HG03521 (cell line): ENCODE data around the gene SEPTIN3.

ENCODE experiments used
- ATAC-seq: cut with Tn5 transposase; IDR thresholded peaks from one replicate; pipeline ENCODE4 v1.9.1; 2021; ENCODE audit warnings: mild to moderate bottlenecking, moderate library complexity; ENCODE audit not compliant: unreplicated experiment

SEPTIN3 gene

GRCh38 chr22:41969110-41969646 lies at the start of gene SEPTIN3:
SEPTIN3 (plus strand) TSS chr22:41969443; CDS start chr22:41971493, 2,050 bp downstream.
- no peak for ATAC-seq

- peak; percentile 14 for ATAC-seq
These were observed 48.8 kb upstream of the SEPTIN3 start for GRCh38 chr22:41920271-41920976.

- no peak for ATAC-seq
These were observed 46.9 kb upstream of the SEPTIN3 start for GRCh38 chr22:41922328-41922727.

GRCh38 chr22:41922940-41923594 lies 46.2 kb upstream of the SEPTIN3 start:
- no peak for ATAC-seq

GRCh38 chr22:41923595-41924276 lies 45.5 kb upstream of the SEPTIN3 start:
- no peak for ATAC-seq

- no peak for ATAC-seq
These were observed 43.3 kb upstream of the SEPTIN3 start for GRCh38 chr22:41925783-41926460.

GRCh38 chr22:41927813-41928212 lies 41.4 kb upstream of the SEPTIN3 start:
- no peak for ATAC-seq

- ATAC-seq: no peak
These were observed 40.4 kb upstream of the SEPTIN3 start for GRCh38 chr22:41928593-41929417.

- ATAC-seq: no peak
These were observed 39.8 kb upstream of the SEPTIN3 start for GRCh38 chr22:41929418-41929810.

- no peak for ATAC-seq
These were observed 37.5 kb upstream of the SEPTIN3 start for GRCh38 chr22:41931701-41932269.

GRCh38 chr22:41932353-41932752 lies 36.9 kb upstream of the SEPTIN3 start:
- no peak for ATAC-seq

GRCh38 chr22:41933411-41934177 lies 35.6 kb upstream of the SEPTIN3 start:
- no peak for ATAC-seq

GRCh38 chr22:41934284-41935014 lies 34.8 kb upstream of the SEPTIN3 start:
- no peak for ATAC-seq

- ATAC-seq: no peak
These were observed 34.3 kb upstream of the SEPTIN3 start for GRCh38 chr22:41935015-41935351.

GRCh38 chr22:41935509-41935908 lies 33.7 kb upstream of the SEPTIN3 start:
- ATAC-seq: no peak

- no peak for ATAC-seq
These were observed 32.4 kb upstream of the SEPTIN3 start for GRCh38 chr22:41936894-41937169.

- ATAC-seq: peak; percentile 58
These were observed 29.0 kb upstream of the SEPTIN3 start for GRCh38 chr22:41939981-41940831.
